HG03378 (cell line): ENCODE results near the gene PUS1.
"Not testable (repeated sequence)": the region's sequence is repeated elsewhere in the genome, so short reads cannot be mapped to it uniquely, and the experiment has no call there.

Experiments used
- ATAC-seq: cut with Tn5 transposase; IDR thresholded peaks from one replicate; pipeline ENCODE4 v1.9.1; 2021; ENCODE audit warnings: mild to moderate bottlenecking, moderate library complexity; ENCODE audit not compliant: unreplicated experiment

PUS1 gene

DNA sequence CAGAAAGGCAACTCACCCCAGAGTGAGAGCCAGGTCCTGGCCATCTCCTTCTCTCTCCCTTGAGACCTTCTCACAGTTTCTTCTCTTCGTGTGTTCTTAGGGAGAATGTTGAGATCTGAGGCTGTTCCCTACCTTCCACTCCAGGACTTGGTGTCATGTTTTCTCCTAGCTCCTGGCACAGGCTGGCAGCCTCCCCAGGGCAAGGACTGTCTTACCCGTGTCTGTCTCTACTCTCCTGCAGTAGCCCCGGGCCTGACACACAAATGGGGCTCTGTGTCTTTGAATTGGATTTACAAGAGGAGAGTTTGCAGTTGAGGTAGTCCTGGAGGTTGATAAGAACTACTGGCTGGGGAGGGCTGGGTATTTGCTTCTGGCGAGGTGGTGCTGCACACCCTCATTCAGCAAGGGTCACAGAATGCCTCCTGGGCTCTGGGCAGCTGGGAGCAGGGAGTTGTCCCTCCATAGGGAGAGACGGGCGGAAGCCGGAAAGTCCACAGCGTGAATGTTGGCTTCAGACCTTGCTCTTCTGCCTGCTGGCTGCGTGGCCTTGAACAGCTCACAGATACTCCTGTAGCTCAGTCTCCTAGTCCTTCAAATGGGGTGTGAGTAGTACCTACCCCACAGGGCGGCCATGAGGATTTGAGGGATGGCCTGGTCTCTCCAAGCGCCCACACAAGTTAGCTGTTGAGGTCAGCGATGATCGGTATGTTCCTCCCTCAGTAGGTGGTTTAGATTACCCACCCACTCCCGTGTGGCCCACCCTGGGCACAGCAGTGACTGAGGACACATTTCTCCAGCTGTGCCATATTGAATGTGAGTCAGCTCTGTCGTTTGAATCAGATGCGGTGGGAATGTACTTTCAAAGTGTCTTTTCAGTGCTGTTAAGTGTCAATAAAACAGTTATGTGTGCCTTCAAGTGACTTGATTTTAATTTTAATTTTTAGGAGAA lies 30.8 kb downstream of the PUS1 start:
- ATAC-seq, result no peak

DNA sequence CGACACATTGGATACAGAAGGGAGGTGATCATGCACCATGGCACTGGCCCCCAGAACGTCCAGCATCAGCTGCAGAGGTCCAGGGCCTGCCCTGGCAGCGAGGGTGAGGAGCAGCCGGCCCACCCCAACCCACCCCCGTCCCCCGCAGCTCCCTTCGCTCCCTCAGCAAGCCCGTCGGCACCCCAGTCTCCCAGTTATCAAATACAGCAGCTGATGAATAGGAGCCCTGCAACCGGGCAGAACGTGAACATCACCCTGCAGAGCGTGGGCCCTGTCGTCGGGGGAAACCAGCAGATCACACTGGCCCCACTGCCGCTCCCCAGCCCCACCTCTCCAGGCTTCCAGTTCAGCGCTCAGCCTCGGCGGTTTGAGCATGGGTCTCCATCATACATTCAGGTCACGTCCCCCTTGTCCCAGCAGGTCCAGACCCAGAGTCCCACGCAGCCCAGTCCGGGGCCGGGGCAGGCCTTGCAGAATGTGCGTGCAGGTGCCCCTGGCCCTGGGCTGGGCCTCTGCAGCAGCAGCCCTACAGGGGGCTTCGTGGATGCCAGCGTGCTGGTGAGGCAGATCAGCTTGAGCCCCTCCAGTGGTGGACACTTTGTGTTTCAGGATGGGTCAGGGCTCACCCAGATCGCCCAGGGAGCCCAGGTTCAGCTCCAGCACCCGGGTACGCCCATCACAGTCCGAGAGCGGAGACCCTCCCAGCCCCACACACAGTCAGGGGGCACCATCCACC lies 31.7 kb downstream of the PUS1 start:
- not testable (repeated sequence) for ATAC-seq

DNA sequence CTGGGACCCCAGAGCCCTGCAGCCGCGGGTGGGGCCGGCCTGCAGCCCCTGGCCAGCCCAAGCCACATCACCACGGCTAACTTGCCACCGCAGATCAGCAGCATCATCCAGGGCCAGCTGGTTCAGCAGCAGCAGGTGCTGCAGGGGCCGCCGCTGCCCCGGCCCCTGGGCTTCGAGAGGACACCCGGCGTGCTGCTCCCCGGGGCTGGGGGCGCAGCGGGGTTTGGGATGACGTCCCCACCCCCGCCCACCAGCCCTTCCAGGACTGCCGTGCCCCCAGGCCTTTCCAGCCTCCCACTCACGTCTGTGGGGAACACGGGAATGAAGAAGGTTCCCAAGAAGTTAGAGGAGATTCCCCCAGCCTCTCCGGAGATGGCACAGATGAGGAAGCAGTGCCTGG lies 32.3 kb downstream of the PUS1 start:
- ATAC-seq, result not testable (repeated sequence)

DNA sequence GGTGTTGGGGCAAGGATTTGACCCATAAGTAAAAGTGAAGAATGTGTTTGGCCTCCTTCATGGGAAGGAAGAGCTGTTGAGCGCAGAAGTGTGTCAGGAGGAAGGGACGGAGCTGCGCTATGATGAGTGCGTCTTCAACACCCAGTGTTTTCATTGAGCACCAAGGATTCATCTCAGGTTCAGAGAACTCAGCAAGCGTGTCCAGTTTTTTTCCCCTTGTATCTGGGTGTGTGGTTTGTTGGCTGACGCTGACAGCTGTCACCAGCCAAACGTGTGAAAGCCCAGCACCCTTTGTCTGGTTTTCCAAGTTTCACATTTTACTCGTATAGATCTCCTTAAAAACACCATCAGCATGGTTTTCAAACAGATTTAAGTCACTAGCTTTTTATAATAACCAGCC lies 33.0 kb downstream of the PUS1 start:
- ATAC-seq, result no peak

DNA sequence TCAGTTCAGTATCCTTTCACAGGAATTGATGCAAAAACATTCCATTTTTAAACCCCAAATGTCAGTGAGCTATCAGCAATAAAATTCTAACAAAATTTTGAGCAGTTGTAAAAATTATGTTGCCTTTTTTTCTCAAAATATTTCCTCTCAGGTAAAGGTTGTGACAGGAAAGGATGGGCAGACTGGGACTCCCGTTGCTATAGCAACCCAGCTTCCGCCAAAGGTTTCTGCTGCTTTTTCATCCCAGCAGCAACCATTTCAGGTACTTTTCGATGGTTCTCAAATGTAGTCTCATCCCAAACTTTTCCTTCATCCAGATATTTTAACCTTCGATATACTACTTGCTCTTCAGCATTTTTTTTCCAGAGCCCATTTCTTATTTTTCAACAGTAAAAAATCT lies 34.3 kb downstream of the PUS1 start:
- ATAC-seq, result no peak

DNA sequence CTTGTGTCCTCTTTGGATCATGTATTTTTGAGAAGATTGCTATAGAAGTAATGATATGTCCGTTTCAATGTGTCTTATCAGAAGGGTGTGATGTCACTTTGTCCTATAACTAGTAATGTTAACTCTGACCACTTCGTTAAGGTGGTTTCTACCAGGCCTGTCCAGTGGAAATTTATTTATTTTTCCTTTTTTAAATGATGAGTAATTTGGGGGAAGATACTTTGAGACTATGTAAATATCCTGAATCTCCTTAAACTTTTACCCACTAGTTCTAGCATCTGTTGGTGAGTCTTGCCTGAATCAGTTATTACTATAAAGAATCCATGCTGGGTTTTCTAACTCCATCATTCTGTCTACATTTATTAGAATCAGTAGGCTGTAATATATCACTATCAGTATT lies 36.0 kb downstream of the PUS1 start:
- no peak for ATAC-seq

DNA sequence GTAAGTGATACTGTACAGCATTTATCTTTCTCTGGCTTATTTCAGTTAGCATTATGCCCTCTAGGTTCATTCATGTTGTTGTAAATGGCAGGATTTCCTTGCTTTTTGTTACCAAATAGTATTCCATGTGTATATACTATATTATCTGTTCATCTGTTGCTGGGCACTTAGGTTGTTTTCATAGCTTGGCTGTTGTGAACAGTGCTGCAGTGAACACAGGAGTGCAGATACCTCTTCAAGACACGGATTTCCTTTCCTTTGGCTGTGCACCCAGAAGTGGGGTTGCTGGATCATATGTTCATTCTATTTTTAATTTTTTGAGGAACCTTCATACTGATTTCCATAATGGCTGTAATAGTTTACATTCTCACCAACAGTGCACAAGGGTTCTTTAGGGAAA lies 42.1 kb downstream of the PUS1 start:
- ATAC-seq, result no peak

DNA sequence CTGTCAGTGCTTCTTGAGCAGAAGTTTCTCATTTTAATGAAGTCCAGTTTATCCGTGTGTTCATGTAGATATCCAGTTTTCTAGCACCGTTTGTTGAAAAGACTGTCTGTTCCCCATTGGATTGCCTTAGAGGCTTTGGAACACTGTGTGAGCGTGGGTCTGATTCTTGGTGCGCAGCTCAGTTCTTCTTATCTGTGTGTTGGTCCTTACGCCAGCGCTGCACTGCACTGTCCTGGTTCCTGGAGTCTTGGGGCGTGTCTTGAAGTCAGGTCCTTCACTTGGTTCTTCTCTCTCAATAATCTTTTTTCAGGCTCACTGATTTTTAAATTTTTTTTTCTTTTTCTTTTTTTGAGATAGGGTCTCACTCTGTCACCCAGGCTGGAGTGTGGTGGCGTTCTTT lies 46.2 kb downstream of the PUS1 start:
- ATAC-seq, result no peak

DNA sequence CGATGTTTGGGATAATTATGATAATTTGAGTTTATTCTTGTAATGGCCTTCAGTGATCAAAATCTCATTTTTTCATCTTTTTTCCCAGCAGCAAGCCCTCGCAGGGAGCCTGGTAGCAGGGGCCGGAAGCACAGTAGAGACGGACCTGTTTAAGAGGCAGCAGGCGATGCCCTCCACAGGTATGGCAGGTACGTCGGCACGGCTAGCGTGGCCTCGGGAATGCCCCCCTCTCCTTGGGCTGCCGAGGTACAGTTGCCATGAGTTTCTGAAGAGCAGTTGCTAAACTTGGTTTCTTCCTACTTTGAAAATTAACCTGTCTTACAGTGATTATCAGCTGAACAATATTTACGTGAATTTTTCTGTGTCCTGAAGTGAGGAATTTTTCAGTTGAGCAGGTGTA lies 50.5 kb downstream of the PUS1 start:
- no peak for ATAC-seq

DNA sequence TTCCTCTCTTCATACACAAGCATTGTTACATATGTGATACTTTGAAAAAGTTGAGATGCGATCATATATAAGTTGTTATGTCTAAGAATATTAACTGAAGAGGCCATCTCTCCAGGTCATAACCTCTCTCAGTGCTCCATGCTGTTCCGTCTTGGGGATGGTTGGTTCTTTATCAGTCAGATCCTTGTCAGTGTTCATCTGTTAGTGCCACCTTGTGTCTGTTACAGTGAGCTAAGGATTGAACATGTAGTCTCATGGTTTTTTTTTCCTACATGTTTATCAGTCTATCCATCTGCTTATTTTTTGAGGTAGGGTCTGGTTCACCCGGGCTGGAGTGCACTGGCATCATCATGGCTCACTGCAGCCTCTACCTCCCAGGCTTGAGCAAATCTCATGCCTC lies 51.2 kb downstream of the PUS1 start:
- ATAC-seq, result no peak

DNA sequence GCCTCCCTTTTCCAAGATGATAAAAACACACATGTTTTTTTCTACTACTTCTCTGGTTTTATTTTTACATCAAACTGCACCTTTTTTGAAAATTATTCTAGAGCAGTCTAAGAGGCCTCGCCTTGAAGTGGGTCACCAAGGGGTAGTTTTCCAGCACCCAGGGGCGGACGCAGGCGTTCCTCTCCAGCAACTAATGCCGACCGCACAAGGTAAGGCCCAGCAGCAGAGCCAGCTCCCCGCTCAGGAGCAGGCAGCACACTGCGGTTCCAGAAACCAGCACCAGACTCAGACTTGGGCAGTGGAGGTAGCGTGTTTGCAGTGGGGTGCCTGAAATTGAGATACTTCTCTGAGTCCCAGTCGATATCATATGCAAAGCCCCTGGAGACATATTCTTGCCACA lies 52.3 kb downstream of the PUS1 start:
- no peak for ATAC-seq

DNA sequence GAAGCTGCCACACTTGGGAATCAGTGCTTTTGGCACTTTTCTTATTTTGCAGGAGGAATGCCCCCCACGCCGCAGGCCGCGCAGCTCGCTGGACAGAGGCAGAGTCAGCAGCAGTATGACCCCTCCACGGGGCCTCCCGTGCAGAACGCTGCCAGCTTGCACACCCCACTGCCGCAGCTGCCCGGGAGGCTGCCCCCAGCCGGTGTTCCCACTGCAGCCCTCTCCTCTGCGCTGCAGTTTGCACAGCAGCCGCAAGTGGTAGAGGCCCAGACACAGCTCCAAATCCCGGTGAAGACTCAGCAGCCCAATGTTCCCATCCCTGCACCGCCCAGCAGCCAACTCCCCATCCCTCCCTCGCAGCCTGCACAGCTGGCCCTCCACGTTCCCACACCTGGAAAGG lies 53.0 kb downstream of the PUS1 start:
- ATAC-seq, result no peak

DNA sequence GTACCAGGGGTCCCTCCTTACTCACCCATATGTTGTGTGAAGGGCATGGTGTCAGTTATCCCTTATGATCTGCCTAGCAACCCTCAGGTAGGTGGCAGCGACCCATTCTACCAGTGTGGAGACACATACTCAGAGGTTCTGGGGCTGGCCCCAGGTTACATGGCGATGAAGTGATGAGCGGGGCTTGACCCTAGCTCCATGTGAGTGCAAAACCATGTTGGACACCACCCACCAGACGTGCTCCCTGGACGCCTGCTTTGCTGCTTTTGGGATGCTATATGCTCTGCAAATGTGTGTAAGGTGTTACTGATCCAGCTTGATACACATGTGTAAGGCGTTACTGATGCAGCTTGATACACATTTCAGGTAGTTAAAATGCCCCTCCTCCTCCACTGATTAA lies 54.0 kb downstream of the PUS1 start:
- no peak for ATAC-seq

DNA sequence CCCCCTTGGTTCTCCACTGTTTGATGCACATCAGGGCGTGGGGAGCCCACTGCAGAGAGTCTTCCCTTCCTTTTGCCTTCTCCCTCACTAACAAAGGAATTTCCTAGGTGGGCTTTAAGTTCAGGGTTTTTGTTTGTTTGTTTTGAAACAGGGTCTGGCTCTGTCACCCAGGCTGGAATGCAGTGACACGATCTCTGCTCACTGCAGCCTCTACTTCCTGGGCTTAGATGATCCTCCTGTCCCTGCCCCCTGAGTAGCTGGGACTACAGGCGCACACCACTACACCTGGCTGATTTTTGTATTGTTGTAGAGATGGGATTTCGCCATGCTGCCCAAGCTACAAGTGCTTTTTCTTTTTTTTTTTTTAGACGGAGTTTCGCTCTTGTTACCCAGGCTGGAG lies 54.5 kb downstream of the PUS1 start:
- no peak for ATAC-seq

DNA sequence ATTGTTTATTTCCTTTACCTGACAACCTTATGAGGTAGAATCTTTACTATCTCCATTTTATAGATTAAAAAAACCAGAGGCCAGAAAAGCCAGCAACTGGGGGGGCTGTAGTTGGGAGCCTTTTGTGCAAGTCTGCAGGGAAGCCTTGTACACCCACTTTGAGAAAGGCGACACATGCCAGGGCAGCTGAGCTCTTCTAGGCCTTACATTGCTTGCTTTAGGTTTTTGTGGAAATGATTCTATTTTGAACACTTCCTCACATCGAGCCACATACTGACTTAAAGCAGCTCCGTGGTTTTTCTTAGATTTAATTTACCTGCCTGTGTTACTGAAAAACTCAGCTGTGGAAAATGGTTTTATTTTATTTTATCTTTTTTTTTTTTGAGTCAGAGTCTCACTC lies 55.3 kb downstream of the PUS1 start:
- ATAC-seq, result no peak

DNA sequence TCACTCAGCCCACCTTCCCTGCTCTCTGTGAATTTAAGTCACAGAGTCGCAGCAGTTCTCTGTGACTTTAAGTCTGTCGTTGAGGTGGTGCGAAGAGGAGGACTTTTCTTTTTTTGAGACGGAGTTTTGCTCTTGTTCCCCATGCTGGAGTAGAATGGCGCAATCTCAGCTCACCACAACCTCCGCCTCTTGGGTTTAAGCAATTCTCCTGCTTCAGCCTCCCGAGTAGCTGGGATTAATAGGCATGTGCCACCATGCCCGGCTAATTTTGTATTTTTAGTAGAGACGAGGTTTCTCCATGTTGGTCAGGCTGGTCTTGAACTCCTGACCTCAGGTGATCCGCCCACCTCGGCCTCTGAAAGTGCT lies 56.4 kb downstream of the PUS1 start:
- not testable (repeated sequence) for ATAC-seq

DNA sequence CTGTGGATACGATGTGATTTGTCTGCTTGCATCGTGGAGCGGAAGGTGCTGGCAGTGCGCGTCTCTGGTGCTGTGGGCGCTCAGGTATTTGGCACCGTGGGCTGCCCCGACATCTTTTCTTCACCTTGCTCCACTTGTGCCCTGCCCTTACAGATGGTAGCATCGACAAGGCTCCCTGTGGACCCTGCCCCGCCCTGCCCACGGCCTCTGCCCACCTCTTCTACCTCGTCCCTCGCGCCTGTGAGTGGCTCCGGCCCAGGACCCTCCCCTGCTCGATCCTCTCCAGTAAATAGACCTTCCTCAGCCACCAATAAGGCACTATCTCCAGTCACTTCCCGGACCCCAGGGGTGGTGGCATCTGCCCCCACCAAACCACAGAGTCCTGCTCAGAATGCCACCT lies 57.3 kb downstream of the PUS1 start:
- ATAC-seq, result no peak

DNA sequence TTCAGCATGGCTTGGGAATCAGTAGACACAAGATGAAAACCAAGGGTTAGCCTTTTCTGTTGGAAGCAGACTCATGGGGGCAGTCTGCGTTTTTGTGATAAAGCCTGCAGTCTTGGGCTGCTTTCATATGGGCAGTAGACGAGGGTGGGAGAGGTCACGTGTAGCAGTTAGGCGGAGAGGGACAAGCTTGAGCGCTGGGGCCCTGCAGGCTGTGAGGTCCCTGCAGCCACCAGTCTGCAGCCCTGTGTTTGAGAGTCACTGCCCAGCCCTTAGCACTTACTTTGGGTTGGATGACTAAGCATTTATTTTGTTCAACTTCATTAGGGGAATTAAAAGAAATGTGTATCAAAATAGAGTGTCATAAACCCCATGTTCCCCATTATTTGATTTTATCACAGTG lies 57.8 kb downstream of the PUS1 start:
- no peak for ATAC-seq

DNA sequence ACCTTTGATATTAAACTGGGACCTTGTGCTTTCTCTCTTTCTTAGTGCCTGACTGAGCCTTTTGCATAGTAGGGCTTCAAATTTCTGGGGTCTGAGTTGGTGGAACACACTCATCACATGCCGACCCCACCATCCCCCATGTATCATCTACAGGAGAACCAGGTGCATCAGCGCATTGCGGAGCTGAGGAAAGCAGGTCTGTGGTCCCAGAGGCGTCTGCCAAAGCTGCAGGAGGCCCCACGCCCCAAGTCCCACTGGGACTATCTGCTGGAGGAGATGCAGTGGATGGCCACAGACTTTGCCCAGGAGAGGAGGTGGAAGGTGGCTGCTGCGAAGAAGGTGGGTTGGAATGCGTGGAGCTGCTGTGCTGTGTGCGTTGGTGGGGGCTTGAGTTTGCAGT lies 58.5 kb downstream of the PUS1 start:
- no peak for ATAC-seq

DNA sequence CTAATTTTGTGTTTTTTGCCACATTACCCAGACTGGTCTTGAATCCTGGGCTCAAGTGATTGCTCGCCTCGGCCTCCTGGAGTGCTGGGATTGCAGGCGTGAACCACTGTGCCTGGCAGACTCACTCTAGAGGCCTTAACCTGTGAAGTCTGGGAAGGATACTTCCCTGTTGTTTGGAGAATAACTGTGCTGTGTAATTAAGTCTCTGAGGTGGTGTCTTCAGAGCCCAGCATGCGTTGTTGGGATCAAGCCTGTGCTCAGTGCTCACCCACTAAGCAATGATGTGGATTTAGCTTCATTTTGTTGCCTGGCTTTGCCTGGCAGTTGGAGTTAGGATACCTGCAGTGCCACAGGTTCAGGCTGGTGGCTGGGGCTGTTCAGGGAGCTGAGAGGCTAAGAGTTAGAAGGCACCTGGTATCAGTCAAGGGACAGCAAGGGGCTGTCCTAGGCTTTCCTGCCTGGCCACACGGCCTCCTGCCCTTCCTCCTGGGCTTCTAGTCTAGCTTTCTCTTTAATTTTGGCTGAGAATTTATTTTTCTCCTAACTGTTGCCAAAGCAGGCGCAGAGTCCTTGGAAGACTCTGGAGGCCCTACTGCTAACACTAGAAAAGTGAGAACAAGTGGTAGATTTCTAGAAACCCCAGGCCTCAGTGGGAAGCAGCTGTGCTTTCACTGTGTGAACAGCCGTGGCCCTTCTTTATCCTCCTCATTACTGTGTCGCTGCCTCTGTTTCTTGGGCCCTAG lies 59.1 kb downstream of the PUS1 start:
- ATAC-seq, result no peak

DNA sequence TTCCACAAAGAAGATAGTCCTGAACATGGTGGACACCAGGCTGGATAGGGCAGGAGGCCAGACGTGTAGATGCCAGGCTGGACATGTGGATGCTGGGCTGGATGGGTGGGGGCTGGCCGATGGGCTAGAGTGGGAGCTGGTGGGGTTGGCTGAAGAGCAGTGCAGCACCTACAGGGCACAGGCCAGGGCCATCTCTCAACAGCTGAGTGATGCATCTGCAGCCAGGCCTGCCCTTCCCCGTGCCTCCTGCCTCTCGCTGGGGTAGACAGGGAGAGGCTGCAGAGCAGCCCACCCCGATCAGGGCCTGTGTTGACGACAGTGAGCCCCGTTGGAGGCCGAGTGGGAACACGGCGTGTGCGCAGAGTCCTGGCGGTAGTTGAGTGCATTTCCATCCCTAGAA lies 59.9 kb downstream of the PUS1 start:
- ATAC-seq, result no peak
